GM10248 (cell line): ENCODE results near the gene USP12.

Source experiments
- CTCF ChIA-PET: fragments of 300-600 bp; sonication (Branson Sonifier 250); formaldehyde crosslinking; extraction: SDS; loops from one replicate; lab custom pipeline; 2021; ENCODE audit warnings: antibody characterized with exemption; lab: Yijun Ruan, JAX
- POLR2A ChIA-PET: fragments of 350-650 bp; sonication (Branson Sonifier 250); formaldehyde crosslinking; extraction: SDS; loops from one replicate; lab custom pipeline; 2020; ENCODE audit warnings: antibody characterized with exemption; lab: Yijun Ruan, JAX
- DNase-seq: peaks from one replicate; pipeline ENCODE4 v3.0.0; 2012; ENCODE audit errors: extremely low spot score
- CTCF ChIP-seq: IDR thresholded peaks from 2 replicates; pipeline ENCODE4 v1.5.1; 2012; ENCODE audit warnings: mild to moderate bottlenecking, low read depth; ENCODE audit errors: extremely low read depth, missing control alignments, control extremely low read depth

The USP12 gene

GRCh38 chr13:27036236-27036981 is 135.2 kb downstream of the USP12 start:
- no peak for DNase-seq
- ChIA-PET POLR2A (no interaction called here), CTCF (interaction anchor here (1.0 to 1.3 kb wide), 3 partner anchors 29 to 792 kb away, joined by 3 read pairs; no protein-coding TSS in a partner anchor)
- no peak for TF ChIP-seq CTCF

GRCh38 chr13:27035892-27036235 is 135.7 kb downstream of the USP12 start:
- CTCF ChIA-PET = interaction anchor here (0.9 to 2.4 kb wide), 3 partner anchors 19 to 51 kb away, joined by 3 to 8 read pairs (median 3); no protein-coding TSS in a partner anchor
- no peak for TF ChIP-seq CTCF
- POLR2A ChIA-PET = no interaction called here
- no peak for DNase-seq

- ChIA-PET POLR2A (no interaction called here), CTCF (interaction anchor here (0.9 to 2.4 kb wide), 4 partner anchors 20 to 49 kb away, joined by 3 to 8 read pairs (median 4); no protein-coding TSS in a partner anchor)
- TF ChIP-seq CTCF = no peak
- no peak for DNase-seq
These were observed 136.9 kb downstream of the USP12 start for GRCh38 chr13:27034678-27035111.

- DNase-seq = no peak
- ChIA-PET CTCF (no interaction called here), POLR2A (no interaction called here)
- no peak for TF ChIP-seq CTCF
These were observed 142.7 kb downstream of the USP12 start for GRCh38 chr13:27028683-27029480.

- no peak for TF ChIP-seq CTCF
- DNase-seq = no peak
- ChIA-PET POLR2A (no interaction called here), CTCF (no interaction called here)
These were observed 144.4 kb downstream of the USP12 start for GRCh38 chr13:27027086-27027667.

- ChIA-PET CTCF (no interaction called here), POLR2A (no interaction called here)
- no peak for DNase-seq
- no peak for TF ChIP-seq CTCF
These were observed 145.2 kb downstream of the USP12 start for GRCh38 chr13:27026396-27026795.
